NT2/D1 (cell line): Measurements from ENCODE around the gene PHACTR3.

Experiments used
- DNase-seq: peaks from one replicate; pipeline ENCODE4 v3.0.0-alpha.2; 2011; ENCODE audit warnings: low read depth, low spot score
- H3K27me3 ChIP-seq: 2 replicates; pipeline ENCODE4 v1.6.0; 2011; ENCODE audit warnings: mild to moderate bottlenecking; ENCODE audit not compliant: insufficient read length, insufficient read depth
- H3K36me3 ChIP-seq: 2 replicates; pipeline ENCODE4 v1.6.1; 2011; ENCODE audit warnings: mild to moderate bottlenecking, low read length, mixed read lengths; ENCODE audit not compliant: insufficient read depth, insufficient read length
- H3K4me1 ChIP-seq: 2 replicates; pipeline ENCODE4 v1.5.1; 2011; ENCODE audit not compliant: insufficient read depth, insufficient read length
- H3K4me3 ChIP-seq: 2 replicates; pipeline ENCODE4 v1.5.1; 2011; ENCODE audit warnings: low read depth; ENCODE audit not compliant: insufficient read length
- H3K9ac ChIP-seq: 2 replicates; pipeline ENCODE4 v1.6.0; 2011; ENCODE audit warnings: low read depth; ENCODE audit not compliant: insufficient read length
- H3K9me3 ChIP-seq: 2 replicates; pipeline ENCODE4 v1.5.1; 2011; ENCODE audit warnings: mild to moderate bottlenecking, low read length; ENCODE audit not compliant: insufficient read depth
- SUZ12 ChIP-seq: IDR thresholded peaks from 2 replicates; pipeline ENCODE4 v1.6.1; 2011; ENCODE audit not compliant: insufficient read length, insufficient read depth; ENCODE audit errors: extremely low read depth
- YY1 ChIP-seq: IDR thresholded peaks from 2 replicates; pipeline ENCODE4 v1.6.1; 2011; ENCODE audit not compliant: insufficient read length, insufficient read depth
- ZNF274 ChIP-seq: IDR thresholded peaks from 2 replicates; pipeline ENCODE4 v1.6.1; 2011; ENCODE audit warnings: mild to moderate bottlenecking, low read depth, low read length

PHACTR3 gene

DNA sequence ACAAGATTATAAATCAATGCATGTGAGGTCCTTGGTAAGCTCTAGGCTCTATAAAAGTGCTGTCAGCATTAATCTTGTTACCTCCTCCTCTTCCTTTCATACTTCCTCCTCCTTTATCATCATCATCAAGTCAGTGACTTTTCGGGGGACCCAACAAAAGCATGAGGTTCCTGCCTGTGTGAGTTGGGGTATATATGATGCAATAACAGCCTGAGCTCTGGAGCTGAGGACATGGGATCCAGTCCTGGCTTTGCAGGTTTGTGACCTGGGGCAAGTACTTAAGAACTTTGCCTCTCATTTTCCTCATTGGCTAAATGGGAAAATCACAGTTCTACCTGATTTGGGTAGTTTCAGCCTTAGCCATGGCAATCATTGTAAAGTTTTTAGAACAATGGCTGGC, 7.1 kb upstream of the PHACTR3 start:
- peaks cover 56% of the 10 kb centered on the region for H3K27me3 ChIP-seq
- no peaks in the 10 kb centered on the region for H3K9me3 ChIP-seq
- H3K9ac ChIP-seq: no peak overlapping the region

GRCh38 chr20:59598625-59599310, 5.6 kb upstream of the PHACTR3 start:
- no peaks in the 10 kb centered on the region for H3K36me3 ChIP-seq
- H3K9me3 ChIP-seq: no peaks in the 10 kb centered on the region
- H3K27me3 ChIP-seq: peaks cover 67% of the 10 kb centered on the region
- H3K9ac ChIP-seq: no peak overlapping the region
- DNase-seq: peak; percentile 36
- no peak overlapping the region for H3K4me3 ChIP-seq
- TF ChIP-seq ZNF274: no peak
- TF ChIP-seq SUZ12: no peak
- TF ChIP-seq YY1: no peak
- H3K4me1 ChIP-seq: peaks cover 7% of the 10 kb centered on the region

More for the DNA sequence above, 7.1 kb upstream of the PHACTR3 start:
- Histone ChIP-seq H3K4me1 (peaks cover 7% of the 10 kb centered on the region), H3K36me3 (no peaks in the 10 kb centered on the region), H3K4me3 (no peak overlapping the region)
- no peak for DNase-seq
- TF ChIP-seq YY1 (no peak), SUZ12 (no peak), ZNF274 (no peak)

DNA sequence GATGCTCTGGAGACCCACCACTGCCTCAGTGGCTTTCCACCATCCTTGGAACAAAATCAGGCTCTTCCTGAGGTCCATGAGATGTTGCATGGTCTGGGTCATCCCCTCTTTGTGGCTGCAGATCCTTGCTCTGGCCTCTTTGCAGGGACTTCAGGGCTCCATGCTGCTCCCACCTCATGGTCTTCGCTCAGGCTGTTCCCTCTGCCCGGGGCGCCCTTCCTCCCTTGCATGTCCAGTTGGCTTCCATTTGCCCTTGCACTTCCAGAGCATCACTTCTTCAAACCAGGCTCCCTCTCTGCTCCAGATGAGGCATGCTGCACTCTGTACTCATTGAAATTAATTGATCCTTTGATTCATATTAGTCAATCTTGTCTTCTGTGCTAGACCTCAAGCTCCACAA, 4.4 kb upstream of the PHACTR3 start:
- peaks cover 7% of the 10 kb centered on the region for H3K4me1 ChIP-seq
- TF ChIP-seq ZNF274 (no peak), YY1 (no peak), SUZ12 (no peak)
- no peaks in the 10 kb centered on the region for H3K9me3 ChIP-seq
- no peak overlapping the region for H3K4me3 ChIP-seq
- H3K27me3 ChIP-seq: peaks cover 73% of the 10 kb centered on the region
- no peaks in the 10 kb centered on the region for H3K36me3 ChIP-seq
- no peak for DNase-seq
- no peak overlapping the region for H3K9ac ChIP-seq

DNA sequence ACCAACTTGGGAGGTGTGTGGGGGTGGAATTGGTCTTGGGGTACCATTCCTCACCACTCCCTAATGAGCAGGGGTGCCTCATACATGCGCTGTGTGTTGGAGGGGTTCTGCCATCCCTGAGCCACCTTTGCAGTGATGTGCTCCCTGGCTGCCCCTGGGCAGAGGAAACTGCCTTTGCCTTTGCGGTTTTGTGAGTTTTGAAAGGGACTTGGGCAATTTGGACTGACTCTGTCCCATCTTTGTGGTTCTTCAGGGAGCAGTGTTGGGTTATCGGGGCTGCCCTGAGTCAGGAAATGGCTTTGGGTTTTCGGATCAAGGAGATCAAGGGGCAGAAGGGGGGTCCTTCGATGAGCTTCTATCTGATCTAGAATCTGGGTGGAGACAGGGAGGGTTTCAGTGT, 3.9 kb upstream of the PHACTR3 start:
- no peak overlapping the region for H3K4me3 ChIP-seq
- no peaks in the 10 kb centered on the region for H3K9me3 ChIP-seq
- H3K9ac ChIP-seq: no peak overlapping the region
- TF ChIP-seq SUZ12 (no peak), ZNF274 (no peak), YY1 (no peak)
- no peak for DNase-seq
- H3K36me3 ChIP-seq: no peaks in the 10 kb centered on the region
- peaks cover 79% of the 10 kb centered on the region for H3K27me3 ChIP-seq
- H3K4me1 ChIP-seq: peaks cover 7% of the 10 kb centered on the region

DNA sequence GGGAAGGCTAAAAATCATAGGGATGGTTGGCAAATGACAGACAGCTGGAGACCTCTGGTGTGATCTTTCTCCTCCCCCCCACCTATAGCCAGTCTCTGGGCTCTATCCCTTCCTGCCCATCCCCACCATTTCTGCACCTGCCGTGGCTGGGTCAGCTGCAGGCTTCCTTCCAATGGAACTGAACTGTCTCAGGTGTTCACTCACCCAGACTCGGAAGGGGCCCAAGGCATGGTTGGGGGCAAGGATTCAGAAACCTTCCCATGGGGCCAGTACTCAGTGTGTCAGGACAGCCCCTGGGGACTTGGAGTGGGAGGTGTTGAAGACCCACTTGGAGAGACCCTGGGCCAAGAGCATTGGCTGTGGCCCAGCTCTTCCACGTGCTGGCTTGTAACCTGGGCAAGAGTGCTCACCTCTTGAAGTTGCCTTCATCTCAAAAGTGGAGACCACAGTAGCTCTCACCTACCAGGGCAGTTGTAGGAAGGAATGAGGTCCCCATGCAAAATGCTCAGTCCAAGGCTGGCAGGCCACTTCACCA, 1.7 kb upstream of the PHACTR3 start:
- no peaks in the 10 kb centered on the region for H3K36me3 ChIP-seq
- no peak for DNase-seq
- peaks cover 7% of the 10 kb centered on the region for H3K4me1 ChIP-seq
- H3K9ac ChIP-seq: no peak overlapping the region
- no peak for TF ChIP-seq SUZ12
- no peak for TF ChIP-seq ZNF274
- TF ChIP-seq YY1: no peak
- no peak overlapping the region for H3K4me3 ChIP-seq
- H3K27me3 ChIP-seq: peaks cover 89% of the 10 kb centered on the region
- no peaks in the 10 kb centered on the region for H3K9me3 ChIP-seq

DNA sequence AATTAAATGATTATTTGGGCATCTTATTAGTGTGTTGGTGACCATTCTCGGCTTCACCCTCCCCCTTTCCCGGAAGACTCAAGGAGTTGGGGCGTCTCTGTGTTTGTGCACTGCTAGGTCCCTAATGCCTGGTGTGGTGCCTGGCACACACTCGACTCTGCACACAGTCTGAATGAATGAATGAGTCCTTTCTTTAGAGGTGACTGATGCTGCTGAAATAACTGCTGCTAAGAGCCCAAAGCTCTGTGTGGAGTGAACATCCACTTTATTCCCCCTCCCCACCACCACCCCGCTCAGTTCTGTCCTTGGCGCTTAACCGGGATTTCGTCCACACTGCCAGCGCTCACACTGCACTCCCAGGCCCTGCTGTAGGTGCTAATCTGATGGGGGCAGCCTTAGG, 1.2 kb upstream of the PHACTR3 start:
- no peaks in the 10 kb centered on the region for H3K36me3 ChIP-seq
- no peak for TF ChIP-seq YY1
- no peak for TF ChIP-seq SUZ12
- H3K4me1 ChIP-seq: peaks cover 7% of the 10 kb centered on the region
- H3K4me3 ChIP-seq: no peak overlapping the region
- no peaks in the 10 kb centered on the region for H3K9me3 ChIP-seq
- DNase-seq: no peak
- peaks cover 89% of the 10 kb centered on the region for H3K27me3 ChIP-seq
- no peak overlapping the region for H3K9ac ChIP-seq

GRCh38 chr20:59604741-59605600, 631 bp downstream of the PHACTR3 start:
- peak overlapping the region; percentile 22 for H3K4me3 ChIP-seq
- H3K4me1 ChIP-seq: no peaks in the 10 kb centered on the region
- H3K36me3 ChIP-seq: no peaks in the 10 kb centered on the region
- TF ChIP-seq ZNF274: no peak
- TF ChIP-seq SUZ12: no peak
- peaks cover 92% of the 10 kb centered on the region for H3K27me3 ChIP-seq
- peak overlapping the region; percentile 58 for H3K9ac ChIP-seq
- DNase-seq: no peak
- H3K9me3 ChIP-seq: no peaks in the 10 kb centered on the region
